ENCODE results near the gene C8A.

C8A gene

GRCh38 chr1:56897150-56898004 lies 42.8 kb downstream of the C8A start:
- no peak for DNase-seq

- DNase-seq: no peak
These were observed 43.4 kb downstream of the C8A start for GRCh38 chr1:56898005-56898373.

- no peak for DNase-seq
These were observed 44.3 kb downstream of the C8A start for GRCh38 chr1:56898879-56899278.

- DNase-seq: no peak
These were observed 47.1 kb downstream of the C8A start for GRCh38 chr1:56901716-56902115.

DNA sequence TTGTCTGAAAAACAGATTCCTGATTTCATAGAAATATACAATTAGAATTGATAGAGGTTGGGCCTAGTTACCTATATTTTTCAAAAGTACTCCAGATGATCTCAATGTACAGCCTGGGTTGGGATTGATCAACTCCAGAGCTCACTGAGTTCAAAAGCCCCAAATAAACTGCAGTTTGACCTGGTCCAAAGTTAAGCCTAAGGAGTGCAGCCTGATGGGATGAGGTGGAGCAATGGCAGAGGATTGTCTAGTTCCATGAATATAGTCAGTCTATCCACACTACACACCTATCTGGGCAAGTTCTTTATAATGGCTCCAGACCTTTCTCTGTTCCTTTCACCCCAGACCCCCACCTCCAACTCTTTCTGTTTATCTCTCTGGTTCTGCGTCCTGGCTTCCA lies 49.2 kb downstream of the C8A start:
- DNase-seq: no peak

DNA sequence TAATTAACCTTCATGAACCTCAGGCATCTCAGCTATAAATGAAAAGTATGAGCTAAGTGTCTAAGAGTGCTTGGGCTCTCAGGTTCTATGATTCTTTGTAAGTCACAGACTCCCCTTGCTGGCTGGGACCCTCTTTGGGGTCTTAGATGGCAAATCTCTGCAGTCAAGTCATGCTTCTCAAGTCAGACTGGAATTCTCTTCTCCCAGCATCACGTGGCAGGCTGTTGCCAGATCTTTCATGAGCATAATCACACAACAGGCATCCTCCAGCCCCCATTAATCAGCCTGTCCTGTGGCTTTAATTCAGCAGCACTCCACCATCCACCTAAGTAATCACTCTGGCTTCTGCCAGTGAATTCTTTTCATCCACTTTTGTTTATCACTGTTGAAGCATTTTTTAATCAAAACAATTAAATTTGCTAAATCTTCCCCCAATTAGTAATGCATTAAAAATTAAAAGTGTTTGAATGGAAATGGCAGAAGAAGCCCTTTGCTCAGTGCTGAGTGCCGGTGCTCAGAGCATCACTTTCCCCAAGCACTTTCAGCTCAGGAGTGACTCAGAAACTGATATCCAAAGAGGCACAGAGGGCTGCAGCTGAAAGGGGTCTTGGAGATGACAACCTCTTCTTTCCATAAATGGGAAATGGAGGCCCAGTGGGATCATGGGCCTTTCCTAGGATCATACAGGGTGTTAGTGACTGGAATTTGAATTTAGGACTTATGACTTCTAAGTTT lies 50.2 kb downstream of the C8A start:
- no peak for DNase-seq

DNA sequence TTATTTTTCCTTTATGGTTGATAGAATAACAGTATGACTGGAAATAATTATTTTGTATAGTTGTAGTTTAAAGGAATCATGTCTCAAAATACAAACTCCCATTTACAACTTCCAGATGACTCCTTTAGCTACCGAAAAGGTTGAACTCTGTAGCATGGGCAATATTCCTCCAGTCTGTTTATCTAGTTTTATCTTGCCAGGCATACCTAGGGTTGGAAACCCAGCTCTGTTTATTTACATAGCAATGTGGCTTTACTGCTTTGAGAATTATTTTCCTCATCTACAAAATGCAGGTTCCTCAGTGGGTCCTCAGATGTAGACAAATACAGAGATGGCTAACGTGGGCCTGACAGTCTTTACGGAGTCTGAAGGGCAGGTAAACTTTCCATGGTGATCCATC lies 51.1 kb downstream of the C8A start:
- no peak for DNase-seq

DNA sequence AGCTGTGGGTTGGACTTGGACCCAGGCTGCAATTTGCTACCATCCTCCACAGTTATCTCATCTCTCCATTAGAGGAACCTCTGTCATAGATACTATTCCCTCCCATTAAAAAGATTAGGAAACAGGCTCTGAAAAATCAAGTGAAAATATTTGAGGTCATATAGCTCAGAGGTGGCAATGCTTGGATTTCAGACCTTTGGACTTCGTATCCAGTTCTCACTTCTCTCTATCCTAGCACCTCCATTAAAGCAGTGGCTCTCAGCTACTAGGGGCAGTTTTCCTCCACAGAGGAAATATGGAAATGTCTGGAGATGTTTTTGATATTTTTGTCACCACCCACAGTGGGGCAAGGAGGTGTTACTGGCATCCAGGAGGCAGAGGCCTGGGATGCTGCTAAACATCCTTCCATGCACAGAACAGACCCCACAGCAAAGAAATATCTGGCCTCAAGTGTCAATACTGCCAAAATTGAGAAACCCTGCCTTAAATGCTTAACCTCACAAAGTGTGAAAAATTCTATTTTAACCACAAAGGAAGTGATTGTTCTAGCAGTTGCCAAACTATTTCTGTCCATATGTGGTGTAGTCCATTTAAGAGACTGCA lies 54.1 kb downstream of the C8A start:
- DNase-seq: no peak

- no peak for DNase-seq
These were observed 55.9 kb downstream of the C8A start for GRCh38 chr1:56910441-56910985.

DNA sequence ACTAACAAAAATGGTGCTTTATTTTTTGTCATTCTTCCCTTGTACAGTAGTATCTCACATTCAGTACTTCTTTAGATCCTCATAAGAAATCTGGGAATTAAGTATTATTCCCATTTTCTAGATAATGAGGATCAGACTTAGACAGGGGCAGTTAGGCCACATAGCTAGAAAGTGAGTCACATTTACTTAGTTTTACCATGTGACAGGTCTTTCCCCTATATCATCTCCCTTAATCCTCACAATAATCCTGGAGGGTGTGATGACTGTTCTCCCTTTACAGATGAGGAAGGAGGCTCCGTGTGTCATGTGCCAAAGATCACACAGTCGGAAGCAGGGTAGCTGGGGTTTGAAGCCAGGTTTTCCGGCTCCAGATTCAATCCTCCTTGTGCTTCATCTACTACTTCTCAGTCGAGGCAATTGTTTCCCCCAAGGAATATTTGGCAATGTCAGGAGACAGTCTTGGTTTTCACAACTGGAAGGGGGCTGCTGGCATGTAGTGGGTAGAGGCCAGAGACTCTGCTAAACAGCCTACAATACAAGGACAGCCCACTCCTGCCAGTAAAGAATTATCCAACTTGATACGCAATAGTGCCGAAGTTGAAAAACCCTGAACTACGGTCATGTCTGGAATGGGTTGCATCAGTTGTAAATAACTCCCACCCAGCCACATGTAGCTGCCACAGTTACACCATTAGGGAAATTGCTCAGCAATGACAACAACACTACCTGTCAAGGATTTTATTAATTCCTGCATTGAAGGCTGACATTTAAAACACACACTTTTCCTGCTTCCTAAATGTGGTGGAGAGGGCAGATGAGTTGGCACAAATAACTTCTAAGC lies 56.7 kb downstream of the C8A start:
- DNase-seq: no peak

- DNase-seq: no peak
These were observed 57.7 kb downstream of the C8A start for GRCh38 chr1:56912325-56912724.

DNA sequence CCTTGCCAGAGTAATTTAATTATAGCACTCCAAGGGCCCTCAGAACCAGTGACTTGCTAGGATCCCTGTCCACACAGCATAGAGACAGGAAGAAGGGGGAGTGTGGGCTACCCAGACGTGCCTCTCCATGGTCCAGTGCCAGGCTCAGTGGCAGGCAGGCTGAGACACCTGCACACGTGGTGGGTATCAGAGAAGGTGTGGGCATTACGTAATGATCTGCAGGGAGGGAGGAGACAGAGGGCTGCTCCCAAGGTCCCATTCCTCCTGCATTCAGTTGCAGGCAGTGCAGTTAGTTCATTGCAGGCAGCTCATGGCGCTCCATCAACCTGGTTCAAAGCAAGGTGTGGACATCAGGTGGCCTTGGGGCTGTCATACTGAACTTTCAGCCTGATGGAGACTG lies 61.4 kb downstream of the C8A start:
- no peak for DNase-seq

GRCh38 chr1:56916630-56917029 lies 62.0 kb downstream of the C8A start:
- no peak for DNase-seq

DNA sequence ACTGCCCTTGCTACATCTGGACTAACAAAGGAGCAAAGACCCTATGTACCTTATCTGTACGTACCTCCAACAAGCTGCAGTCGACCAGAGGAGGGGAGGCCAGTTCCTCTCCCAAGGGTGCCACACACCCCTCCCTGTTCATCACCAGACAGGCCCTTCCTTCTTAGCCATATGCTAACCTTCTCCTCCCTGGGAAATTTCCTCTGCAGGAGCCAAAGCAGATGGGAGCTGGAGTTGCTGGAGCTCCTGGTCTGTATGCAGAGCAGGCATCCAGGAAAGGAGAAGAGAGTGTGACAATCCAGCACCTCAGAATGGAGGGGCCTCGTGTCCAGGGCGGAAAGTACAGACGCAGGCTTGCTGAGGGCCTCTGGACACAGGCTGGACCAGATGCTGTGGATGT lies 62.8 kb downstream of the C8A start:
- DNase-seq: no peak

DNA sequence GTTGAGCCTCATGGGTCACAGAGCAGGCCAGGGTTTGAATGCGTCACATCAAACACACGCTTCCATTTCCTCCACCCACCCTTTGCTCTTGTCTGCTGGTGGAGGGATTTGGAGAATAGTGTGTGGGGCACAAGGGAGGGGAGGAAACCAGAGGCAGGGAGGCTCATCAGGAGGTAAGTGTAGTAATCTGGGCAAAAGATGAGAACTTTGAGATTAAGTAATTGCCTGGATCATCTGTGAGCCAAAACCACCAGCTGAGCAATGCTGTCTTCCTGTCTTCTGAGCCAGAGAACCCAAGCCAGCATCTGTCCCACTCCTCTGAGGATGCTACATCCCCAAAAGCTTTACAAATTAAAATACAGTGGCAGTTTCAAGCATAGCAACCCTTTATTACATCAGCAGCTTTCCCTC lies 66.0 kb downstream of the C8A start:
- no peak for DNase-seq

GRCh38 chr1:56921479-56921878 lies 66.9 kb downstream of the C8A start:
- no peak for DNase-seq

GRCh38 chr1:56922070-56922469 lies 67.5 kb downstream of the C8A start:
- no peak for DNase-seq

DNA sequence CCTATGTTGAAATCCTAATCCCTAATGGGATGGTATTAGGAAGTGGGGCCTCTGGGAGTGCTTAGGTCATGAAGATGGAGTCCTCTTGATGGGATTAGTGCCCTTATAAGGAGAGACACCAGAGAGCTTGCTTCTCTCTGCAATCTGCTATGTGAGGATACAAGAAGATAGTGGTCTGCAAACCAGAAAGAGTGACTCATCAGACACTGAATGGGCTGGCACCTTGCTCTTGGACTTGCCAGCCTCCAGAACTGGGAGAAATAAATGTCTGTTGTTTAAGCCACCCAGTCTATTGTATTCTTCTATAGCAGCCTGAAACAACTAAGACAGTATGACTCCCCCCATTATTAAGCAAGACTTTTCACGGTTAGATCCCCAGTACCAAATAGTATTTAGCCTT lies 67.9 kb downstream of the C8A start:
- DNase-seq: no peak

GRCh38 chr1:56923201-56923600 lies 68.6 kb downstream of the C8A start:
- DNase-seq: no peak

DNA sequence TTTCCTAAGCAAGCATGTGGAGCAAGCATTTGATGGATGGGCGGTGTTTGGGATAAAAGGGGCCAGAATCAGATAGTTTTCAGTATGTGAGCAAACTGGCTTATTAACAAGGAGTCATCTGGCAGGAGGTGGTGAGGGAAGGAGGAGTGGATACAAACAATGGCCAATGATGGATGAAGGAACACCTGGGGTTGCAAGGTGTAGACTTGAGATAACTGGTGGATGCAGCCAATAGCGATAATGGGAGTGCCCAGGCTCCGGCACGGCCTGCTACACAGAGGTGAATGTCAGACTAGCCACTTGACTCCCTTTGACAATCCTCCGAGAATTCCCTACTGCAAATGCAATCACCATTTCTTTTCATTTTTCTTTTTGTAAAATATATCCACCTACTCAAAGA lies 69.5 kb downstream of the C8A start:
- DNase-seq: no peak

DNA sequence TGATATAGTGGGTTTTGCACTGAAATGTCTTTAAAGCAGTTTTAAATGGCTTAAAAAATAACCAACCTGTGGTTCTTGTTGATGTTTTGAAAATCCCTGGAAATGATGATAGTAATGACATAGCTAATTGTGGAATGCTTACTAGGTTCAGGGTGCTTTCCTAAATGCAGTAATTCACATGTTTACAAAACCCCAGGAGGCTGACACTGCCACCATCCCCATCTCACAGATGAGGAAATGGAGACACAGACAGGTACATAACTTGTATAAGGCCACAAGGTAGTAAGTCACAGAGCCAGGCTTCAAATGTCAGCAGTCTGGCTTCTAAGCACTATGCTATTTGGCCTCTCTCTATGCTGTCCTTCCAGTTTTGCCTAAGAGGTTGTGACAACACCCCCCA lies 70.6 kb downstream of the C8A start:
- DNase-seq: no peak

DNA sequence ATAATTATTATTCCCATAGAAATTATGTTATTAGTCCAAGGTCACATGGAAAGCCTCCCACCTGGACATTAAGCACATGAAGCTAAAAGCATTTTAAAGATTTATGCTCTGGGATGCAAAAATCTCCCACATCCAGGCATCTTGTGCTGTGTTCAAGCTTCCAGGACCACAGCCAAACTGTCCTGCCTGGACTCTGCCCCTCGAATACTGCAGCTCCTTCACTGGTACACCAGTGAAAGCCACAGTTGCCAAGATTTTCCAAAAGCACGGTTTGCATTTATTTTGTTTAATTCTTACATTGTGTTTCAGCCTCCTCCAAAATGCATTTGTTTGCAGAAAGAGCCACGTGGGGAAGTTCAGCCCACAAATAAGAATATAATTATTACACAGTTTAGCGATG lies 72.6 kb downstream of the C8A start:
- DNase-seq: no peak

- no peak for DNase-seq
These were observed 73.4 kb downstream of the C8A start for GRCh38 chr1:56927986-56928385.
